ENCODE data around the gene UGT1A8.
"Not testable (repeated sequence)": the region's sequence is repeated elsewhere in the genome, so short reads cannot be mapped to it uniquely, and the experiment has no call there.

Gene UGT1A8

GRCh38 chr2:233747283-233747544 lies 129.8 kb downstream of the UGT1A8 start:
- Histone ChIP-seq H3K9ac (ENCODE audit: low read length) (no peak overlapping the region), H3K4me1 (ENCODE audit: control insufficient read depth, insufficient read depth, low read length) (no peaks in the 10 kb centered on the region), H3K4me3 (ENCODE audit: low read length) (no peak overlapping the region), H3K36me3 (ENCODE audit: control insufficient read depth, insufficient read depth, low read length) (no peaks in the 10 kb centered on the region), H3K27me3 (ENCODE audit: control insufficient read depth, insufficient read depth, low read length) (no peaks in the 10 kb centered on the region), H3K27ac (ENCODE audit: low read depth, low read length) (no peak overlapping the region)

GRCh38 chr2:233750689-233751088 lies 133.3 kb downstream of the UGT1A8 start:
- not testable (repeated sequence) for H3K27me3 ChIP-seq (ENCODE audit: control insufficient read depth, insufficient read depth, low read length); H3K9ac ChIP-seq (ENCODE audit: low read length); H3K27ac ChIP-seq (ENCODE audit: low read depth, low read length); H3K36me3 ChIP-seq (ENCODE audit: control insufficient read depth, insufficient read depth, low read length); H3K4me3 ChIP-seq (ENCODE audit: low read length); H3K4me1 ChIP-seq (ENCODE audit: control insufficient read depth, insufficient read depth, low read length)

- H3K27ac ChIP-seq (ENCODE audit: low read depth, low read length); H3K36me3 ChIP-seq (ENCODE audit: control insufficient read depth, insufficient read depth, low read length); H3K27me3 ChIP-seq (ENCODE audit: control insufficient read depth, insufficient read depth, low read length); H3K4me1 ChIP-seq (ENCODE audit: control insufficient read depth, insufficient read depth, low read length); H3K9ac ChIP-seq (ENCODE audit: low read length); H3K4me3 ChIP-seq (ENCODE audit: low read length): not testable (repeated sequence)
These were observed 134.0 kb downstream of the UGT1A8 start for GRCh38 chr2:233751212-233752009.

GRCh38 chr2:233754872-233755611 lies 137.6 kb downstream of the UGT1A8 start:
- Histone ChIP-seq H3K27ac (ENCODE audit: low read depth, low read length) (no peak overlapping the region), H3K9ac (ENCODE audit: low read length) (no peak overlapping the region), H3K4me3 (ENCODE audit: low read length) (no peak overlapping the region), H3K27me3 (ENCODE audit: control insufficient read depth, insufficient read depth, low read length) (no peaks in the 10 kb centered on the region), H3K36me3 (ENCODE audit: control insufficient read depth, insufficient read depth, low read length) (no peaks in the 10 kb centered on the region), H3K4me1 (ENCODE audit: control insufficient read depth, insufficient read depth, low read length) (no peaks in the 10 kb centered on the region)

- H3K9ac ChIP-seq (ENCODE audit: low read length), result no peak overlapping the region
- H3K27me3 ChIP-seq (ENCODE audit: control insufficient read depth, insufficient read depth, low read length), result no peaks in the 10 kb centered on the region
- no peak overlapping the region for H3K4me3 ChIP-seq (ENCODE audit: low read length)
- no peaks in the 10 kb centered on the region for H3K4me1 ChIP-seq (ENCODE audit: control insufficient read depth, insufficient read depth, low read length)
- H3K36me3 ChIP-seq (ENCODE audit: control insufficient read depth, insufficient read depth, low read length), result no peaks in the 10 kb centered on the region
- H3K27ac ChIP-seq (ENCODE audit: low read depth, low read length), result no peak overlapping the region
These were observed 139.1 kb downstream of the UGT1A8 start for GRCh38 chr2:233756429-233757081.

- H3K36me3 ChIP-seq (ENCODE audit: control insufficient read depth, insufficient read depth, low read length), result no peaks in the 10 kb centered on the region
- H3K27ac ChIP-seq (ENCODE audit: low read depth, low read length), result no peak overlapping the region
- H3K4me3 ChIP-seq (ENCODE audit: low read length), result no peak overlapping the region
- no peak overlapping the region for H3K9ac ChIP-seq (ENCODE audit: low read length)
- H3K4me1 ChIP-seq (ENCODE audit: control insufficient read depth, insufficient read depth, low read length), result no peaks in the 10 kb centered on the region
- H3K27me3 ChIP-seq (ENCODE audit: control insufficient read depth, insufficient read depth, low read length), result no peaks in the 10 kb centered on the region
These were observed 140.7 kb downstream of the UGT1A8 start for GRCh38 chr2:233758141-233758540.

- H3K36me3 ChIP-seq (ENCODE audit: control insufficient read depth, insufficient read depth, low read length), result no peaks in the 10 kb centered on the region
These were observed 141.4 kb downstream of the UGT1A8 start for GRCh38 chr2:233758849-233759248.

GRCh38 chr2:233760043-233760442 lies 142.6 kb downstream of the UGT1A8 start, which contains the start of gene UGT1A1:
TSS of gene UGT1A1 (plus strand) at chr2:233760270. CDS start at chr2:233760288, 18 bp downstream.
- H3K36me3 ChIP-seq (ENCODE audit: control insufficient read depth, insufficient read depth, low read length), result no peaks in the 10 kb centered on the region
- no peaks in the 10 kb centered on the region for H3K4me1 ChIP-seq (ENCODE audit: control insufficient read depth, insufficient read depth, low read length)
- no peak within 1 kb of the TSS for H3K9ac ChIP-seq (ENCODE audit: low read length)
- no peak within 1 kb of the TSS for H3K4me3 ChIP-seq (ENCODE audit: low read length)
- no peak within 1 kb of the TSS for H3K27ac ChIP-seq (ENCODE audit: low read depth, low read length)
- no peaks in the 10 kb centered on the region for H3K27me3 ChIP-seq (ENCODE audit: control insufficient read depth, insufficient read depth, low read length)

More at GRCh38 chr2:233758849-233759248, 141.4 kb downstream of the UGT1A8 start:
- Histone ChIP-seq H3K27me3 (ENCODE audit: control insufficient read depth, insufficient read depth, low read length) (no peaks in the 10 kb centered on the region), H3K9ac (ENCODE audit: low read length) (no peak overlapping the region), H3K4me3 (ENCODE audit: low read length) (no peak overlapping the region), H3K4me1 (ENCODE audit: control insufficient read depth, insufficient read depth, low read length) (no peaks in the 10 kb centered on the region), H3K27ac (ENCODE audit: low read depth, low read length) (no peak overlapping the region)

- H3K27ac ChIP-seq (ENCODE audit: low read depth, low read length), result no peak overlapping the region
- H3K4me1 ChIP-seq (ENCODE audit: control insufficient read depth, insufficient read depth, low read length), result no peaks in the 10 kb centered on the region
- no peak overlapping the region for H3K9ac ChIP-seq (ENCODE audit: low read length)
- H3K27me3 ChIP-seq (ENCODE audit: control insufficient read depth, insufficient read depth, low read length), result no peaks in the 10 kb centered on the region
- H3K36me3 ChIP-seq (ENCODE audit: control insufficient read depth, insufficient read depth, low read length), result no peaks in the 10 kb centered on the region
- no peak overlapping the region for H3K4me3 ChIP-seq (ENCODE audit: low read length)
These were observed 143.8 kb downstream of the UGT1A8 start for GRCh38 chr2:233761040-233761769.

- H3K4me3 ChIP-seq (ENCODE audit: low read length), result no peak overlapping the region
- H3K9ac ChIP-seq (ENCODE audit: low read length), result no peak overlapping the region
- H3K27ac ChIP-seq (ENCODE audit: low read depth, low read length), result no peak overlapping the region
- no peaks in the 10 kb centered on the region for H3K36me3 ChIP-seq (ENCODE audit: control insufficient read depth, insufficient read depth, low read length)
- H3K27me3 ChIP-seq (ENCODE audit: control insufficient read depth, insufficient read depth, low read length), result no peaks in the 10 kb centered on the region
- H3K4me1 ChIP-seq (ENCODE audit: control insufficient read depth, insufficient read depth, low read length), result no peaks in the 10 kb centered on the region
These were observed 146.8 kb downstream of the UGT1A8 start for GRCh38 chr2:233764264-233764663.

- H3K9ac ChIP-seq (ENCODE audit: low read length), result no peak overlapping the region
- no peaks in the 10 kb centered on the region for H3K27me3 ChIP-seq (ENCODE audit: control insufficient read depth, insufficient read depth, low read length)
- no peak overlapping the region for H3K4me3 ChIP-seq (ENCODE audit: low read length)
- no peaks in the 10 kb centered on the region for H3K4me1 ChIP-seq (ENCODE audit: control insufficient read depth, insufficient read depth, low read length)
- H3K36me3 ChIP-seq (ENCODE audit: control insufficient read depth, insufficient read depth, low read length), result no peaks in the 10 kb centered on the region
- no peak overlapping the region for H3K27ac ChIP-seq (ENCODE audit: low read depth, low read length)
These were observed 147.3 kb downstream of the UGT1A8 start for GRCh38 chr2:233764761-233765160.

- no peaks in the 10 kb centered on the region for H3K36me3 ChIP-seq (ENCODE audit: control insufficient read depth, insufficient read depth, low read length)
- H3K4me1 ChIP-seq (ENCODE audit: control insufficient read depth, insufficient read depth, low read length), result no peaks in the 10 kb centered on the region
- no peak overlapping the region for H3K27ac ChIP-seq (ENCODE audit: low read depth, low read length)
These were observed 149.0 kb downstream of the UGT1A8 start for GRCh38 chr2:233766416-233766815.

More at GRCh38 chr2:233766416-233766815, 149.0 kb downstream of the UGT1A8 start:
- Histone ChIP-seq H3K9ac (ENCODE audit: low read length) (no peak overlapping the region), H3K27me3 (ENCODE audit: control insufficient read depth, insufficient read depth, low read length) (no peaks in the 10 kb centered on the region), H3K4me3 (ENCODE audit: low read length) (no peak overlapping the region)

Measured in rectal smooth muscle tissue (tissue), 1 donor.